Activated B cell treated with CpG ODN at 0.5 μM for 24 hours (primary cell): ENCODE measurements around the gene HSPA4. TPM values are rescaled to one million over a fixed set of nuclear protein-coding genes. Genes with fewer than 3 reads are reported as not detected.
"Not testable (repeated sequence)": the region's sequence is repeated elsewhere in the genome, so short reads cannot be mapped to it uniquely, and the experiment has no call there.

Experiments used
- ATAC-seq: fragments of 200-7000 bp; cut with Tn5 transposase; one replicate; pipeline ENCODE4 v1.10.0; 2021; ENCODE audit warnings: low read depth, mild to moderate bottlenecking, moderate library complexity
- CTCF ChIA-PET: fragments of 350-600 bp; sonication (Branson Sonifier 250); formaldehyde crosslinking; loops from one replicate; lab custom pipeline; 2021; ENCODE audit warnings: antibody characterized with exemption; lab: Charles Lee
- POLR2A ChIA-PET: fragments of 350-600 bp; sonication (Branson Sonifier 250); formaldehyde crosslinking; loops from one replicate; lab custom pipeline; 2021; ENCODE audit warnings: antibody characterized with exemption; lab: Charles Lee
- DNase-seq: peaks from one replicate; pipeline ENCODE4 v3.0.0; 2022
- H3K27ac Mint-ChIP-seq: one replicate; pipeline ENCODE4 v1.8.0; 2020; ENCODE audit warnings: mixed read lengths
- H3K27me3 Mint-ChIP-seq: one replicate; pipeline ENCODE4 v1.8.0; 2021; ENCODE audit warnings: mixed read lengths
- H3K36me3 Mint-ChIP-seq: one replicate; pipeline ENCODE4 v1.8.0; 2021; ENCODE audit warnings: low read depth, mixed read lengths
- H3K4me1 Mint-ChIP-seq: one replicate; pipeline ENCODE4 v1.8.0; 2021; ENCODE audit warnings: mixed read lengths
- H3K4me3 Mint-ChIP-seq: one replicate; pipeline ENCODE4 v1.8.0; 2020; ENCODE audit warnings: mild to moderate bottlenecking, mixed read lengths
- H3K9me3 Mint-ChIP-seq: one replicate; pipeline ENCODE4 v1.8.0; 2020; ENCODE audit warnings: mixed read lengths
- CTCF ChIP-seq: fragments of 200-600 bp; IDR thresholded peaks from one replicate; pipeline ENCODE4 v1.8.0; 2022; ENCODE audit warnings: antibody characterized with exemption, mild to moderate bottlenecking
- intact Hi-C: fragments of 100-400 bp; cut with micrococcal nuclease; formaldehyde crosslinking; loops from one replicate; pipeline ENCODE4 v1.15.1; 2024
- total RNA-seq: library from RNA; stranded (reverse); gene quantifications from 2 replicates; pipeline ENCODE4 v1.2.3, GENCODE V29; 2022

The HSPA4 gene
- total RNA-seq, 1 donor from 2014 or later, result 152 TPM

GRCh38 chr5:133132717-133133116 lies 80.9 kb downstream of the HSPA4 start:
- Mint-ChIP-seq H3K9me3 (no peaks in the 10 kb centered on the region), H3K27me3 (no peaks in the 10 kb centered on the region), H3K4me3 (no peak overlapping the region), H3K27ac (no peak overlapping the region), H3K4me1 (no peaks in the 10 kb centered on the region), H3K36me3 (peaks cover 1% of the 10 kb centered on the region)
- TF ChIP-seq CTCF, result no peak
- intact Hi-C loops, result no loop called here
- DNase-seq, result no peak
- POLR2A ChIA-PET, result no interaction called here
- CTCF ChIA-PET, result no interaction called here
- ATAC-seq, result no peak

- POLR2A ChIA-PET, H3K9me3 Mint-ChIP-seq, H3K4me1 Mint-ChIP-seq, intact Hi-C loops, ATAC-seq, H3K27me3 Mint-ChIP-seq, CTCF ChIA-PET, H3K36me3 Mint-ChIP-seq, DNase-seq, H3K27ac Mint-ChIP-seq, H3K4me3 Mint-ChIP-seq: not testable (repeated sequence)
These were observed 81.4 kb downstream of the HSPA4 start for GRCh38 chr5:133133241-133133640.

- DNase-seq, POLR2A ChIA-PET, ATAC-seq, H3K36me3 Mint-ChIP-seq, intact Hi-C loops, H3K27ac Mint-ChIP-seq, H3K4me1 Mint-ChIP-seq, H3K9me3 Mint-ChIP-seq, CTCF ChIA-PET, H3K4me3 Mint-ChIP-seq: not testable (repeated sequence)
- H3K27me3 Mint-ChIP-seq, result peaks cover 11% of the 10 kb centered on the region
These were observed 85.1 kb downstream of the HSPA4 start for GRCh38 chr5:133136890-133137289.

GRCh38 chr5:133140311-133140710 lies 88.5 kb downstream of the HSPA4 start:
- ATAC-seq, result no peak
- H3K4me1 Mint-ChIP-seq, result no peaks in the 10 kb centered on the region
- H3K27me3 Mint-ChIP-seq, result peaks cover 11% of the 10 kb centered on the region
- POLR2A ChIA-PET, result interaction anchor here (0.6 kb wide), 3 partner anchors 11 to 1036 kb away, joined by 3 to 5 read pairs (median 3); no protein-coding TSS in a partner anchor
- TF ChIP-seq CTCF, result no peak
- intact Hi-C loops, result no loop called here
- DNase-seq, result no peak
- H3K27ac Mint-ChIP-seq, result no peak overlapping the region
- no peak overlapping the region for H3K4me3 Mint-ChIP-seq
- CTCF ChIA-PET, result no interaction called here
- H3K9me3 Mint-ChIP-seq, result peaks cover 9% of the 10 kb centered on the region
- H3K36me3 Mint-ChIP-seq, result no peaks in the 10 kb centered on the region

- ChIA-PET POLR2A (no interaction called here), CTCF (no interaction called here)
- Mint-ChIP-seq H3K4me3 (no peak overlapping the region), H3K9me3 (peaks cover 9% of the 10 kb centered on the region), H3K4me1 (no peaks in the 10 kb centered on the region), H3K27ac (no peak overlapping the region), H3K27me3 (peaks cover 11% of the 10 kb centered on the region), H3K36me3 (no peaks in the 10 kb centered on the region)
- ATAC-seq, result no peak
- TF ChIP-seq CTCF, result no peak
- no peak for DNase-seq
- intact Hi-C loops, result no loop called here
These were observed 89.9 kb downstream of the HSPA4 start for GRCh38 chr5:133141746-133142145.

- no peak for TF ChIP-seq CTCF
- Mint-ChIP-seq H3K27me3 (peaks cover 11% of the 10 kb centered on the region), H3K27ac (no peak overlapping the region), H3K4me1 (no peaks in the 10 kb centered on the region), H3K36me3 (no peaks in the 10 kb centered on the region), H3K4me3 (no peak overlapping the region), H3K9me3 (peaks cover 9% of the 10 kb centered on the region)
- POLR2A ChIA-PET, result no interaction called here
- intact Hi-C loops, result no loop called here
- ATAC-seq (no peak), DNase-seq (no peak)
- CTCF ChIA-PET, result no interaction called here
These were observed 91.0 kb downstream of the HSPA4 start for GRCh38 chr5:133142782-133143181.
